GM23338 (cell line): ENCODE data around the gene DGKE. TPM values are rescaled to one million over a fixed set of nuclear protein-coding genes. Genes with fewer than 3 reads are reported as not detected.

Source experiments
- ATAC-seq: fragments of 200-7000 bp; cut with Tn5 transposase; 3 replicates; pipeline ENCODE4 v1.9.1; 2020
- DNase-seq: peaks from one replicate; pipeline ENCODE4 v3.0.0-alpha.2; 2015; ENCODE audit warnings: low spot score
- H2AFZ ChIP-seq: fragments of 200-600 bp; sonication (generic); 2 replicates; pipeline ENCODE4 v1.8.0; 2016; ENCODE audit warnings: antibody characterized with exemption, mild to moderate bottlenecking, moderate library complexity
- H3F3A ChIP-seq: fragments of 200-600 bp; sonication (generic); replicated peaks from 2 replicates; pipeline ENCODE4 v1.8.0; 2017; ENCODE audit warnings: antibody characterized with exemption, mixed run types, low read depth
- H3K27ac ChIP-seq: fragments of 200-600 bp; sonication (generic); 2 replicates; pipeline ENCODE4 v1.6.1; 2016; ENCODE audit warnings: low read depth
- H3K27me3 ChIP-seq: fragments of 200-600 bp; sonication (generic); 2 replicates; pipeline ENCODE4 v1.8.0; 2016; ENCODE audit warnings: mild to moderate bottlenecking, mixed run types, moderate library complexity; ENCODE audit not compliant: insufficient read depth
- H3K36me3 ChIP-seq: fragments of 200-600 bp; sonication (generic); 2 replicates; pipeline ENCODE4 v1.8.0; 2016; ENCODE audit warnings: mild to moderate bottlenecking; ENCODE audit not compliant: insufficient read depth
- H3K4me1 ChIP-seq: fragments of 200-600 bp; sonication (generic); 2 replicates; pipeline ENCODE4 v1.8.0; 2016; ENCODE audit warnings: mild to moderate bottlenecking, moderate library complexity; ENCODE audit not compliant: insufficient read depth
- H3K4me2 ChIP-seq: fragments of 200-600 bp; sonication (generic); 2 replicates; pipeline ENCODE4 v1.7.1; 2017; ENCODE audit warnings: mixed run types
- H3K4me3 ChIP-seq: fragments of 200-600 bp; sonication (generic); 2 replicates; pipeline ENCODE4 v1.6.1; 2016; ENCODE audit warnings: mixed run types
- H3K79me2 ChIP-seq: fragments of 200-600 bp; sonication (generic); replicated peaks from 2 replicates; pipeline ENCODE4 v1.8.0; 2017; ENCODE audit warnings: mild to moderate bottlenecking; ENCODE audit not compliant: insufficient read depth
- H3K9me2 ChIP-seq: fragments of 200-600 bp; sonication (generic); 2 replicates; pipeline ENCODE4 v1.8.0; 2017; ENCODE audit not compliant: insufficient read depth
- H4K20me1 ChIP-seq: fragments of 200-600 bp; sonication (generic); replicated peaks from 2 replicates; pipeline ENCODE4 v1.8.0; 2017; ENCODE audit warnings: mild to moderate bottlenecking; ENCODE audit not compliant: insufficient read depth
- H3K27ac Mint-ChIP-seq: 2 replicates; pipeline ENCODE4 v1.8.0; 2020; ENCODE audit warnings: inconsistent platforms, mild to moderate bottlenecking, moderate library complexity, mixed read lengths
- H3K27me3 Mint-ChIP-seq: 3 replicates; pipeline ENCODE4 v1.8.0; 2022; ENCODE audit warnings: low read depth, mild to moderate bottlenecking, moderate library complexity, mixed read lengths, inconsistent platforms; ENCODE audit not compliant: insufficient read depth, poor library complexity
- H3K36me3 Mint-ChIP-seq: 3 replicates; pipeline ENCODE4 v1.8.0; 2021; ENCODE audit warnings: low read depth, mild to moderate bottlenecking, inconsistent platforms, moderate library complexity, mixed read lengths
- H3K4me1 Mint-ChIP-seq: 3 replicates; pipeline ENCODE4 v1.8.0; 2020; ENCODE audit warnings: mild to moderate bottlenecking, inconsistent platforms, mixed read lengths
- H3K4me3 Mint-ChIP-seq: 3 replicates; pipeline ENCODE4 v1.8.0; 2021; ENCODE audit warnings: moderate library complexity, mild to moderate bottlenecking, inconsistent platforms, mixed read lengths
- H3K9me3 Mint-ChIP-seq: 3 replicates; pipeline ENCODE4 v1.8.0; 2020; ENCODE audit warnings: moderate library complexity, mild to moderate bottlenecking, inconsistent platforms, mixed read lengths
- CREB1 ChIP-seq: fragments of 250-450 bp; sonication (Bioruptor Pico); IDR thresholded peaks from 2 replicates; pipeline ENCODE4 v1.5.0; 2020; ENCODE audit warnings: low read depth, mild to moderate bottlenecking, moderate library complexity
- CTCF ChIP-seq, 2 experiments: fragments of 200-600 bp in 1 of 2; sonication (generic) in 1 of 2; conservative IDR thresholded peaks; 2 replicates each; pipeline versions ENCODE4 v1.5.1 to v1.6.1; 2016 to 2017; ENCODE audit warnings: antibody characterized with exemption in 2 of 2, low read depth in 2 of 2, mild to moderate bottlenecking in 2 of 2, moderate library complexity in 1 of 2
- EZH2phosphoT487 ChIP-seq: fragments of 200-600 bp; sonication (generic); IDR thresholded peaks from one replicate; pipeline ENCODE4 v1.8.1; 2018; ENCODE audit warnings: antibody characterized with exemption; ENCODE audit not compliant: unreplicated experiment
- POLR2AphosphoS5 ChIP-seq: IDR thresholded peaks from 2 replicates; pipeline ENCODE4 v1.6.1; 2016; ENCODE audit warnings: antibody characterized with exemption, low read depth
- polyA plus RNA-seq: library from polyadenylated mRNA; unstranded; fragments of >200 nt; fragmentation: Nextera tagmentation; extraction: Ambion mirVana; gene quantifications from 2 replicates; pipeline ENCODE4 v1.2.1, GENCODE V29; 2016
- total RNA-seq: library from RNA; depleted of rRNA; stranded (reverse); fragments of >200 nt; shearing (Covaris generic); gene quantifications from 2 replicates; pipeline ENCODE4 v1.2.3, GENCODE V29; 2014
- TF ChIP-seq, protein P1 (sequence below): IDR thresholded peaks from 2 replicates; pipeline ENCODE4 v1.6.1; 2016; ENCODE audit warnings: antibody characterized with exemption

Gene DGKE
- total and polyA plus RNA-seq, 2 experiments from 2014 or later, result 3.9 to 10.1 TPM

GRCh38 chr17:56817066-56817465, 16.9 kb upstream of the DGKE start:
- no peak overlapping the region for H3K27ac ChIP-seq
- Mint-ChIP-seq H3K27ac (no peak overlapping the region), H3K4me3 (no peak overlapping the region), H3K36me3 (no peaks in the 10 kb centered on the region), H3K9me3 (no peaks in the 10 kb centered on the region), H3K4me1 (peaks cover 15% of the 10 kb centered on the region), H3K27me3 (peaks cover 8% of the 10 kb centered on the region)
- TF ChIP-seq POLR2AphosphoS5, result no peak
- H3K9me2 ChIP-seq, result no peaks in the 10 kb centered on the region
- no peaks in the 10 kb centered on the region for H3K27me3 ChIP-seq
- no peaks in the 10 kb centered on the region for H3F3A ChIP-seq
- no peaks in the 10 kb centered on the region for H3K36me3 ChIP-seq
- no peaks in the 10 kb centered on the region for H4K20me1 ChIP-seq
- H2AFZ ChIP-seq, result no peak overlapping the region
- H3K79me2 ChIP-seq, result no peaks in the 10 kb centered on the region
- no peak for DNase-seq
- H3K4me1 ChIP-seq, result no peaks in the 10 kb centered on the region
- no peak for ATAC-seq
- no peak overlapping the region for H3K4me3 ChIP-seq
- no peak overlapping the region for H3K4me2 ChIP-seq

GRCh38 chr17:56819030-56819429, 14.9 kb upstream of the DGKE start:
- Histone ChIP-seq H3K36me3 (no peaks in the 10 kb centered on the region), H3F3A (no peaks in the 10 kb centered on the region), H3K79me2 (no peaks in the 10 kb centered on the region), H4K20me1 (no peaks in the 10 kb centered on the region), H3K4me3 (no peak overlapping the region), H3K27me3 (no peaks in the 10 kb centered on the region), H2AFZ (no peak overlapping the region), H3K9me2 (no peaks in the 10 kb centered on the region), H3K4me1 (no peaks in the 10 kb centered on the region), H3K27ac (no peak overlapping the region), H3K4me2 (no peak overlapping the region)
- no peak overlapping the region for H3K27ac Mint-ChIP-seq
- DNase-seq (no peak), ATAC-seq (no peak)
- no peak overlapping the region for H3K4me3 Mint-ChIP-seq
- peaks cover 6% of the 10 kb centered on the region; the same call in 2 of the 3 replicates for H3K4me1 Mint-ChIP-seq
- H3K36me3 Mint-ChIP-seq, result no peaks in the 10 kb centered on the region
- peaks cover 8% of the 10 kb centered on the region for H3K27me3 Mint-ChIP-seq
- TF ChIP-seq CREB1 (no peak), CTCF (conservative IDR thresholded peaks at IDR 0.05; ENCODE audit: low read depth in 2 of 2) (no peak), EZH2phosphoT487 (no peak)
- TF ChIP-seq, protein P1, sequence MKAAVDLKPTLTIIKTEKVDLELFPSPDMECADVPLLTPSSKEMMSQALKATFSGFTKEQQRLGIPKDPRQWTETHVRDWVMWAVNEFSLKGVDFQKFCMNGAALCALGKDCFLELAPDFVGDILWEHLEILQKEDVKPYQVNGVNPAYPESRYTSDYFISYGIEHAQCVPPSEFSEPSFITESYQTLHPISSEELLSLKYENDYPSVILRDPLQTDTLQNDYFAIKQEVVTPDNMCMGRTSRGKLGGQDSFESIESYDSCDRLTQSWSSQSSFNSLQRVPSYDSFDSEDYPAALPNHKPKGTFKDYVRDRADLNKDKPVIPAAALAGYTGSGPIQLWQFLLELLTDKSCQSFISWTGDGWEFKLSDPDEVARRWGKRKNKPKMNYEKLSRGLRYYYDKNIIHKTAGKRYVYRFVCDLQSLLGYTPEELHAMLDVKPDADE, result no peak
- no peaks in the 10 kb centered on the region for H3K9me3 Mint-ChIP-seq

- H3K27ac ChIP-seq, result no peak overlapping the region
- no peaks in the 10 kb centered on the region for H4K20me1 ChIP-seq
- Mint-ChIP-seq H3K4me3 (no peak overlapping the region), H3K4me1 (peaks cover 6% of the 10 kb centered on the region; the same call in 2 of the 3 replicates), H3K36me3 (peaks cover 3% of the 10 kb centered on the region; the same call in 1 of the 3 replicates), H3K9me3 (no peaks in the 10 kb centered on the region), H3K27ac (no peak overlapping the region), H3K27me3 (peaks cover 8% of the 10 kb centered on the region)
- TF ChIP-seq POLR2AphosphoS5 (no peak), CTCF (conservative IDR thresholded peaks at IDR 0.05; ENCODE audit: low read depth in 2 of 2) (peak; percentile 86 to 87)
- H3K4me3 ChIP-seq, result no peak overlapping the region
- no peak overlapping the region for H3K4me2 ChIP-seq
- H3K27me3 ChIP-seq, result no peaks in the 10 kb centered on the region
- no peaks in the 10 kb centered on the region for H3K9me2 ChIP-seq
- DNase-seq (peak; percentile 96), ATAC-seq (peak; percentile 98)
- H2AFZ ChIP-seq, result no peak overlapping the region
- H3F3A ChIP-seq, result no peaks in the 10 kb centered on the region
- no peaks in the 10 kb centered on the region for H3K36me3 ChIP-seq
- H3K4me1 ChIP-seq, result 0 out of 2 replicates have a peak, but pooled peaks cover 3% of the 10 kb centered on the region
- no peaks in the 10 kb centered on the region for H3K79me2 ChIP-seq
Measured at GRCh38 chr17:56819431-56820145, 14.4 kb upstream of the DGKE start.
